ENCODE data around the gene MAPK10. TPM values are rescaled to one million over a fixed set of nuclear protein-coding genes. Genes with fewer than 3 reads are reported as not detected.

The MAPK10 gene
- total RNA-seq, 8 experiments from 2014 or later: 1.2 to 104 (median 61.8) TPM

Other genes with a start within 250 kb of the MAPK10 start
- gene PTPN13, start 234.3 kb upstream of the MAPK10 start, total RNA-seq: 10 to 100 TPM in 7 of 8 experiments, 1 to 10 TPM in 1; 4.2 to 68.0 (median 25.1) TPM